ENCODE results near the gene NFASC. TPM values are rescaled to one million over a fixed set of nuclear protein-coding genes. Genes with fewer than 3 reads are reported as not detected.

The NFASC gene
- total RNA-seq, 2 experiments from 2014 or later: not detected

- Histone ChIP-seq H3K4me1 (ENCODE audit: insufficient read depth, low read length, poor library complexity, severe bottlenecking) (no peaks in the 10 kb centered on the region), H3K9me2 (ENCODE audit: insufficient read depth, low read length) (no peaks in the 10 kb centered on the region), H3K4me2 (ENCODE audit: low read length) (no peak overlapping the region), H3K4me3 (ENCODE audit: low read depth, low read length, poor library complexity, severe bottlenecking) (no peak overlapping the region), H3K36me3 (ENCODE audit: insufficient read depth, low read length) (no peaks in the 10 kb centered on the region), H3K27ac (ENCODE audit: low read depth, low read length, poor library complexity, severe bottlenecking) (no peak overlapping the region), H3K9me3 (ENCODE audit: low read length) (no peaks in the 10 kb centered on the region), H2AFZ (ENCODE audit: low read length) (no peak overlapping the region), H3K79me2 (ENCODE audit: insufficient read depth, low read depth, low read length) (no peaks in the 10 kb centered on the region), H4K20me1 (ENCODE audit: insufficient read depth, low read length) (no peaks in the 10 kb centered on the region)
- ChIA-PET CTCF (ENCODE audit: unreplicated experiment) (interaction anchor here (0.6 kb wide), 1 partner anchor 654 kb away, joined by 3 read pairs; no protein-coding TSS in a partner anchor), POLR2A (interaction anchor here (0.7 kb wide), 1 partner anchor 8 kb away, joined by 3 read pairs; no protein-coding TSS in a partner anchor)
- intact Hi-C loops (cut with micrococcal nuclease; ENCODE audit: unreplicated experiment): no loop called here
- TF ChIP-seq EZH2phosphoT487 (IDR thresholded peaks at IDR 0.05; ENCODE audit: borderline replicate concordance, low read depth, low read length): no peak
- TF ChIP-seq, protein P1, sequence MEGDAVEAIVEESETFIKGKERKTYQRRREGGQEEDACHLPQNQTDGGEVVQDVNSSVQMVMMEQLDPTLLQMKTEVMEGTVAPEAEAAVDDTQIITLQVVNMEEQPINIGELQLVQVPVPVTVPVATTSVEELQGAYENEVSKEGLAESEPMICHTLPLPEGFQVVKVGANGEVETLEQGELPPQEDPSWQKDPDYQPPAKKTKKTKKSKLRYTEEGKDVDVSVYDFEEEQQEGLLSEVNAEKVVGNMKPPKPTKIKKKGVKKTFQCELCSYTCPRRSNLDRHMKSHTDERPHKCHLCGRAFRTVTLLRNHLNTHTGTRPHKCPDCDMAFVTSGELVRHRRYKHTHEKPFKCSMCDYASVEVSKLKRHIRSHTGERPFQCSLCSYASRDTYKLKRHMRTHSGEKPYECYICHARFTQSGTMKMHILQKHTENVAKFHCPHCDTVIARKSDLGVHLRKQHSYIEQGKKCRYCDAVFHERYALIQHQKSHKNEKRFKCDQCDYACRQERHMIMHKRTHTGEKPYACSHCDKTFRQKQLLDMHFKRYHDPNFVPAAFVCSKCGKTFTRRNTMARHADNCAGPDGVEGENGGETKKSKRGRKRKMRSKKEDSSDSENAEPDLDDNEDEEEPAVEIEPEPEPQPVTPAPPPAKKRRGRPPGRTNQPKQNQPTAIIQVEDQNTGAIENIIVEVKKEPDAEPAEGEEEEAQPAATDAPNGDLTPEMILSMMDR (conservative IDR thresholded peaks at IDR 0.05; ENCODE audit: low read length): no peak
- DNase-seq (ENCODE audit: low spot score): no peak
- no TSS peak for BruUV-seq (replicated peaks)
Observed at GRCh38 chr1:204830747-204831146, 39.9 kb upstream of the NFASC start.

DNA sequence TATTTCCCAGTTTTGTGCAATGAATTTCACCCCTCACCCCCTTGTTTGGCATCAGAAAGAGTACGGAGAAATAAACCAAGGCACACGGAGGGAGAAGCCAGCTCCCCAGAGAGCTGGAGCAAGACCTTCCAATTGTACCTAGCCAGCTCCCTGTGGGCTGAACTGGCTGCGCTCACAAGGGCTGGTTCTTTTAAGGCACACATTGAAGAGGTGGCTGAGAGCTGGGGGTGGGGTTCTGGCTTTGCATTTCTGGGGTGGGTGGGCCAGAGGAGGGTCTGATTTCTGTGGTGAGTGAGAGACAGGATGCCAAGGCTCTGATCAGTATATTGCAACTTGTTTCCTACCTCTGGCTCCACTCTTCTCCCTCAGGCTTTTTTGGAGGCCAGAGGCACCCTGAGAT lies 39.5 kb upstream of the NFASC start:
- CTCF ChIA-PET (ENCODE audit: unreplicated experiment): interaction anchor here (0.6 kb wide), 1 partner anchor 654 kb away, joined by 3 read pairs; no protein-coding TSS in a partner anchor
- no peak for TF ChIP-seq EZH2phosphoT487 (IDR thresholded peaks at IDR 0.05; ENCODE audit: borderline replicate concordance, low read depth, low read length)
- TF ChIP-seq, protein P1 (conservative IDR thresholded peaks at IDR 0.05; ENCODE audit: low read length): no peak

DNA sequence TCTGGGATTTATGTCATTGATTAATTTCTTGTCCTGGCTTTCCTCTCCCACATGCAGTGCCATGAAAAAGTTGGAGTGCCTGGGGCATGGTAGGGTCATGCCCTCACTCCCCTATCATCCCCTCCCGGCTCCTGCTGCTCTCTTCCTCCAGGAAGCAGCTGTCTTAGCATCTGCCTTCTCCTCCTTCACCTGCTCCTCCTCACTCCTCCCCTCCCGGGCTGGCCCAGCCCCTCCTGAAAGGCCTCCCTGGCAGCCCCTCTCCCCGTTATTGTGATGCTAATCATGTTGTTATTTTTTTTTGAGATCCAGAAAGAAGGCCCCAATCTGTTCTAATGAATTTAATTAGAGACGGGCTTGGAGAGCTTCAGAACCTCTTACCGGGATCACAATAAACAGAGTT lies 36.3 kb upstream of the NFASC start:
- Histone ChIP-seq H3K4me1 (ENCODE audit: insufficient read depth, low read length, poor library complexity, severe bottlenecking) (no peaks in the 10 kb centered on the region), H3K4me3 (ENCODE audit: low read depth, low read length, poor library complexity, severe bottlenecking) (no peak overlapping the region), H3K27ac (ENCODE audit: low read depth, low read length, poor library complexity, severe bottlenecking) (no peak overlapping the region), H3K9me2 (ENCODE audit: insufficient read depth, low read length) (no peaks in the 10 kb centered on the region), H3K4me2 (ENCODE audit: low read length) (no peak overlapping the region), H2AFZ (ENCODE audit: low read length) (no peak overlapping the region), H3K9me3 (ENCODE audit: low read length) (no peaks in the 10 kb centered on the region), H4K20me1 (ENCODE audit: insufficient read depth, low read length) (no peaks in the 10 kb centered on the region), H3K79me2 (ENCODE audit: insufficient read depth, low read depth, low read length) (no peaks in the 10 kb centered on the region), H3K36me3 (ENCODE audit: insufficient read depth, low read length) (no peaks in the 10 kb centered on the region)
- TF ChIP-seq, protein P1 (conservative IDR thresholded peaks at IDR 0.05; ENCODE audit: low read length): no peak
- no peak for TF ChIP-seq EZH2phosphoT487 (IDR thresholded peaks at IDR 0.05; ENCODE audit: borderline replicate concordance, low read depth, low read length)
- no TSS peak for BruUV-seq (replicated peaks)
- ChIA-PET POLR2A (no interaction called here), CTCF (ENCODE audit: unreplicated experiment) (no interaction called here)
- no peak for DNase-seq (ENCODE audit: low spot score)
- intact Hi-C loops (cut with micrococcal nuclease; ENCODE audit: unreplicated experiment): no loop called here

More for the DNA sequence above, 39.5 kb upstream of the NFASC start:
- H2AFZ ChIP-seq (ENCODE audit: low read length): no peak overlapping the region
- POLR2A ChIA-PET: interaction anchor here (1.4 kb wide), 1 partner anchor 110 kb away, joined by 4 read pairs; no protein-coding TSS in a partner anchor
- no peaks in the 10 kb centered on the region for H4K20me1 ChIP-seq (ENCODE audit: insufficient read depth, low read length)
- H3K4me3 ChIP-seq (ENCODE audit: low read depth, low read length, poor library complexity, severe bottlenecking): no peak overlapping the region
- no peaks in the 10 kb centered on the region for H3K9me3 ChIP-seq (ENCODE audit: low read length)
- intact Hi-C loops (cut with micrococcal nuclease; ENCODE audit: unreplicated experiment): no loop called here
- no peak for DNase-seq (ENCODE audit: low spot score)
- H3K36me3 ChIP-seq (ENCODE audit: insufficient read depth, low read length): no peaks in the 10 kb centered on the region
- no peak overlapping the region for H3K4me2 ChIP-seq (ENCODE audit: low read length)
- BruUV-seq (replicated peaks): no TSS peak
- H3K9me2 ChIP-seq (ENCODE audit: insufficient read depth, low read length): no peaks in the 10 kb centered on the region
- H3K4me1 ChIP-seq (ENCODE audit: insufficient read depth, low read length, poor library complexity, severe bottlenecking): no peaks in the 10 kb centered on the region
- no peak overlapping the region for H3K27ac ChIP-seq (ENCODE audit: low read depth, low read length, poor library complexity, severe bottlenecking)
- H3K79me2 ChIP-seq (ENCODE audit: insufficient read depth, low read depth, low read length): no peaks in the 10 kb centered on the region
